Natural killer cell treated with Interleukin-12 subunit alpha and Interleukin-12 subunit beta and Interleukin-15 and Interleukin-18, amount 100 ng/mL, for 72 hours (primary cell): Measurements from ENCODE around the gene CACNA1H. TPM values are rescaled to one million over a fixed set of nuclear protein-coding genes. Genes with fewer than 3 reads are reported as not detected.
"Not testable (repeated sequence)": the region's sequence is repeated elsewhere in the genome, so short reads cannot be mapped to it uniquely, and the experiment has no call there.

Experiments
- ATAC-seq, 2 donors: fragments of 150-1000 bp; cut with Tn5 transposase in 1 of 2; sonication (Bioruptor Pico), chemical (Tn5 transposase) in 1 of 2; 2 replicates each; pipeline ENCODE4 v1.10.0; 2021
- DNase-seq: peaks from one replicate; pipeline ENCODE4 v3.0.0; 2022; ENCODE audit warnings: low spot score
- H3K27ac Mint-ChIP-seq, 2 donors: 1 replicate in 1 of 2; 2 replicates in 1 of 2; pipeline ENCODE4 v1.8.0; 2022; ENCODE audit warnings: mixed read lengths in 2 of 2, mild to moderate bottlenecking in 1 of 2, moderate library complexity in 1 of 2
- H3K27me3 Mint-ChIP-seq, 2 donors: 1 replicate in 1 of 2; 2 replicates in 1 of 2; pipeline ENCODE4 v1.8.0; 2022; ENCODE audit warnings: mixed read lengths in 2 of 2
- H3K36me3 Mint-ChIP-seq: one replicate; pipeline ENCODE4 v1.8.0; 2022; ENCODE audit warnings: mixed read lengths
- H3K4me1 Mint-ChIP-seq, 2 donors: 1 replicate in 1 of 2; 2 replicates in 1 of 2; pipeline ENCODE4 v1.8.0; 2022; ENCODE audit warnings: low read depth in 2 of 2, mixed read lengths in 2 of 2, mild to moderate bottlenecking in 1 of 2
- H3K4me3 Mint-ChIP-seq: one replicate; pipeline ENCODE4 v1.8.0; 2022; ENCODE audit warnings: mixed read lengths
- H3K9me3 Mint-ChIP-seq: 2 replicates; pipeline ENCODE4 v1.8.0; 2022; ENCODE audit warnings: mixed read lengths
- total RNA-seq, 2 donors: library from RNA; stranded (reverse); gene quantifications; one replicate each; pipeline ENCODE4 v1.2.3, GENCODE V29; 2022

The CACNA1H gene
- total RNA-seq, 2 donors from 2014 or later: 0.21 to 0.31 TPM

DNA sequence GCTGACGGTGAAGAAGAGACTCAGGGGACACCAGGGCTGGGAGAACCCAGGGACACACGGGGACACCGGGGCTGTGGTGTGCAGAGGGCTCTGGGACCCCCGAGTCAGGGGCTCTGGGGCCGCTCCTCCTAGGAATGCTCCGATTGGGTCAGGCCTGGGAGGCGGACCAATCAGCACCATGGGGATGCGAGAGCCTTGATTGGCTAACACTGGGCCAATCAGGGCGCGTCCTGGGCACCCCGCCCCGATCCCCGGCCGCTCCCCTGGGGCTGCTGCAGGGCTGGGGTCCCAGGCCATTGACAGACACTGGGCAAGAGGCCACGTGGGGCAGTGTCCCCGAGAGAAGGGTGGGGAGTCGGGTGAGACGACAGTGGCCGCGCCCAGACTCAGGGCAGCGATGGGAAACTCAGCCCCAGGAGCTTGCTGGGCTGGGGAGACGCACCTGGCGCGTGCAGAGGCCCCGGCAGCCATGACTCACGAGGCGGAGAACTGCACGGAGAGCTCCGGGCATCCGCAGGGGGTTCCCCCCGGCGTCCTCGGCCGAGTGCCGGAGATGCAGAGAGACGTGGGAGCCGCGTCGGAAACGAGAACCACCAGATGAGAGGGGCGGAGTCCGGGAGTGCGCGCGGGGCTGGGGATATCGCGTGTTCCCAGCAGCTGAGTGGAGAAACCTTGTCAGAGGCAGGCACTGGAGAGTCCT lies 79.3 kb downstream of the CACNA1H start:
- H3K4me1 Mint-ChIP-seq, H3K9me3 Mint-ChIP-seq, H3K27me3 Mint-ChIP-seq, DNase-seq, H3K36me3 Mint-ChIP-seq, H3K27ac Mint-ChIP-seq, H3K4me3 Mint-ChIP-seq: not testable (repeated sequence)
- ATAC-seq: peak in 1 of 2 donors; percentile 63

DNA sequence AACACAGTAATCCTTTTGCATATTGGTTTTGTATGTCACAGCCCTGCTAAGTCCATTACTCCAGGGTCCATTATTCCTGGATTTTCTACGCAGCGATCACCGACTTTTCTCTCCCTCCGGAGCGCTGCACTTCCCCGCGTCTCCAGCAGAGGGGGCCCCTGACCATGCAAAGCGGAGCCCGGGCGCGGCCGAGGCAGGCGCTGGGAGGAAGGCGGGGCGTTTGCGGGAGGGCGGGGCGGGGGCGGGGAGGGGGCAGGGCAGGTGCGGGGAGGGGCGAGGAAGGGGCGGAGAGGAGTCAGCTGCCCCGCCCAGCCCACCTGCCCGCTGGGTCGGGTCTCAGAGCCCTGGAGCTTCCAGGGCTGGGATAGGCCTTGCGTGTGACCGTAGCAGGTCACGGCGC lies 83.8 kb downstream of the CACNA1H start:
- not testable (repeated sequence) for H3K4me1 Mint-ChIP-seq, H3K27ac Mint-ChIP-seq, H3K36me3 Mint-ChIP-seq, H3K9me3 Mint-ChIP-seq, H3K27me3 Mint-ChIP-seq, DNase-seq, H3K4me3 Mint-ChIP-seq
- peak; percentile 64 to 81 for ATAC-seq

DNA sequence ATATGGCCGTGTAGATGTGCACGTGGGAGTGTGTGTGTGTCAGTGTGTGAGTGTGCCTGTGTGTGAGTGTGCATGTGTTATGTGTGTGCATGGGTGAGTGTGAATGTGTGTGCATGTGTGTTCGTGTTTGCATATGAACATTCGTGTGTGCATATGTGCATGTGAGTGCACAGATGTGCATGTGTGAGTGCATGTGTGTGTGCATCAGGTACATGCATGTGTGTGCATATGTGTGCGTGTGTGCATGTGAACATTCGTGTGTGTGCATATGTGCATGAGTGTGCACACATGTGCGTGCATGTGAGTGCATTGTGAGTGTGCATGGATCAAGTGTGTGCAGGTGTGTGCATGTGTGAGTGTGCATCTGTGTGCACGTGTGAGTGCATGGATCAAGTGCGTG lies 85.1 kb downstream of the CACNA1H start:
- Mint-ChIP-seq H3K4me1 (peaks cover 0 to 9% of the 10 kb centered on the region in 2 donors), H3K27ac (no peak overlapping the region), H3K4me3 (no peak overlapping the region), H3K36me3 (no peaks in the 10 kb centered on the region), H3K9me3 (no peaks in the 10 kb centered on the region), H3K27me3 (peaks cover 0 to 4% of the 10 kb centered on the region in 2 donors)
- DNase-seq (no peak), ATAC-seq (no peak)

DNA sequence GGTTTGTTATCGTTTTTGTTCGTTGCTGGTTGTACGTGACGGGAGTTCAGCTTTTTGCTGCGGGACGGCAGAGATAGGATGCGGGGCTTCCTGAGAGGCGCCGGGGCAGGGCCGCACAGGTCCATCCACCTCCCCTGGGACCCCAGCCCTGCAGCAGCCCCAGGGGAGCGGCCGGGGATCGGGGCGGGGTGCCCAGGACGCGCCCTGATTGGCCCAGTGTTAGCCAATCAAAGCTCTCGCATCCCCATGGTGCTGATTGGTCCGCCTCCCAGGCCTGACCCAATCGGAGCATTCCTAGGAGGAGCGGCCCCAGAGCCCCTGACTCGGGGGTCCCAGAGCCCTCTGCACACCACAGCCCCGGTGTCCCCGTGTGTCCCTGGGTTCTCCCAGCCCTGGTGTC lies 86.0 kb downstream of the CACNA1H start:
- not testable (repeated sequence) for H3K27ac Mint-ChIP-seq, H3K27me3 Mint-ChIP-seq, DNase-seq, H3K36me3 Mint-ChIP-seq, H3K4me1 Mint-ChIP-seq, H3K4me3 Mint-ChIP-seq, ATAC-seq, H3K9me3 Mint-ChIP-seq

DNA sequence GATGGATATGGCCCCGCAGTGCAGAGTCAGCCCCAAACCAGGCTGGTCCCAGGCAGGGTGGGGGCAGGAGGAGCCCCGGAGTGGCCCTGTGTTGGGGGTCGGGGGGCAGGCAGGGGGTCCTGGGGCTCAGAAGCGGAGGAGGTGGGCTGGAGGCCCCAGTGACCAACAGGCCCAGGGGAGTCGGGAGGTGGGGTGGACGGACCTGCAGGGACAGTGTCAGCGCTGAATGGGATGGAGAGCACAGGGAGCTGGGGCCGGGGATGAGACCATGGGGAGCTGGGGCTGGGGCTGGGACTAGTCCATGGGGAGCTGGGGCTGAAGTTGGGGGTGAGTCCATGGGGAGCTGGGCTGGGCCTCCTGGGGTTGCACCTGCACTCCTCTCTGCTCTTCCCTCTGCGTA lies 86.7 kb downstream of the CACNA1H start:
- DNase-seq: peak; percentile 51
- H3K27me3 Mint-ChIP-seq, H3K9me3 Mint-ChIP-seq, H3K4me1 Mint-ChIP-seq, ATAC-seq, H3K27ac Mint-ChIP-seq, H3K36me3 Mint-ChIP-seq, H3K4me3 Mint-ChIP-seq: not testable (repeated sequence)

DNA sequence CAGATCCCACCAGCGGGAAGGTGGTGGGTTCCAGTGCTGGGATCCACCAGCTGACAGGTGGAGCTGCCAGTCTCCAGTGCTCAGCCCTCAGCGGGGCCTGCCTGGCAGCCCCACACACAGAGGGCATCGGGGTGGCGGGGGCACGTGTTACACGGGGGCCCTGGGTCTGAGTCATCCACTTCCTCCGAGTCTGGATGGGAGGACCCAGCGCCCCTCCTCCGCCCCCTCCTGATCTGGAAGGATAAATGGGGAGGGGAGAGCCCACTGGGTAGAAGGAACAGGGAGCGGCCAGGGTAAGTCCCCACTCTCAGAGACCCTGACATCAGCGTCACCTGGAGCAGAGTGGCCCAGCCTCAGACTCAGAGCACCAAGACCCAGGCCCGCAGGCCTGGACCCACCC lies 87.5 kb downstream of the CACNA1H start, which contains the start of gene TPSAB1:
Gene TPSAB1 (plus strand): TSS at position 270 of the 400 bp plus-strand sequence. CDS start 234 bp downstream, outside the sequence.
- H3K4me1 Mint-ChIP-seq: peaks cover 4 to 12% of the 10 kb centered on the region in 2 donors
- ATAC-seq, H3K27ac Mint-ChIP-seq, H3K27me3 Mint-ChIP-seq, H3K9me3 Mint-ChIP-seq, H3K36me3 Mint-ChIP-seq, H3K4me3 Mint-ChIP-seq: not testable (repeated sequence)
- peak; percentile 44 for DNase-seq

DNA sequence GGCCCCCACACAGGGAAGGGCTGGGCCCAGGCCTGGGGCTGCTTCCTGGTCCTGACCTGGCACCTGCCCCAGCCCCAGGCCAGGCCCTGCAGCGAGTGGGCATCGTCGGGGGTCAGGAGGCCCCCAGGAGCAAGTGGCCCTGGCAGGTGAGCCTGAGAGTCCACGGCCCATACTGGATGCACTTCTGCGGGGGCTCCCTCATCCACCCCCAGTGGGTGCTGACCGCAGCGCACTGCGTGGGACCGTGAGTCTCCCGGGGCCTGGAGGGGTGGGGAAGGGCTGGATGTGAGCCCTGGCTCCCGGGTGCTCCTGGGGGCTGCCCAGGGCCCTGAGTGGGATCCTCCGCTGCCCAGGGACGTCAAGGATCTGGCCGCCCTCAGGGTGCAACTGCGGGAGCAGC lies 88.2 kb downstream of the CACNA1H start:
- H3K27ac Mint-ChIP-seq, H3K27me3 Mint-ChIP-seq, H3K9me3 Mint-ChIP-seq, H3K4me3 Mint-ChIP-seq, ATAC-seq, H3K36me3 Mint-ChIP-seq: not testable (repeated sequence)
- DNase-seq: peak; percentile 39
- H3K4me1 Mint-ChIP-seq: peaks cover 6 to 14% of the 10 kb centered on the region in 2 donors

DNA sequence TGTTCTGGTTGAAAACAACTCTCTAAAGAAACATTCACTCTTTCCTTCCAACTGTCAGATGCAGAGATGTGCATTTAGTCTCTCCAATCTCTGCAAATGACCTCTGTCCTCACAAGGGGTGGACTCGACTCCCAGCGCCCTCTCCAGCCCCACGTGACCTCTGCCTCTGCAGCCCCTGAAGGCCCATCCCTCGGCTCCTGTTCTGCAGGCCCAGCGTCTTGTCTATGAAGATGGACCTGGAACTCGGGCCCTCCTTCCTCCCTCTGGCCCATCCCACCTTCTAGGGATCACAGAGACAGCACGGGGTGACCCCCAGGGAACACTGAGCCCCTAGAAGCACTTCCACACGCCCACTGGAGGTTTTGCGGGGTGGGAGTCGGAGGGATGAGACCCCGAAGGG lies 90.5 kb downstream of the CACNA1H start:
- H3K27ac Mint-ChIP-seq, ATAC-seq, DNase-seq, H3K27me3 Mint-ChIP-seq, H3K9me3 Mint-ChIP-seq, H3K4me3 Mint-ChIP-seq, H3K36me3 Mint-ChIP-seq: not testable (repeated sequence)
- peaks cover 6 to 11% of the 10 kb centered on the region in 2 donors for H3K4me1 Mint-ChIP-seq

DNA sequence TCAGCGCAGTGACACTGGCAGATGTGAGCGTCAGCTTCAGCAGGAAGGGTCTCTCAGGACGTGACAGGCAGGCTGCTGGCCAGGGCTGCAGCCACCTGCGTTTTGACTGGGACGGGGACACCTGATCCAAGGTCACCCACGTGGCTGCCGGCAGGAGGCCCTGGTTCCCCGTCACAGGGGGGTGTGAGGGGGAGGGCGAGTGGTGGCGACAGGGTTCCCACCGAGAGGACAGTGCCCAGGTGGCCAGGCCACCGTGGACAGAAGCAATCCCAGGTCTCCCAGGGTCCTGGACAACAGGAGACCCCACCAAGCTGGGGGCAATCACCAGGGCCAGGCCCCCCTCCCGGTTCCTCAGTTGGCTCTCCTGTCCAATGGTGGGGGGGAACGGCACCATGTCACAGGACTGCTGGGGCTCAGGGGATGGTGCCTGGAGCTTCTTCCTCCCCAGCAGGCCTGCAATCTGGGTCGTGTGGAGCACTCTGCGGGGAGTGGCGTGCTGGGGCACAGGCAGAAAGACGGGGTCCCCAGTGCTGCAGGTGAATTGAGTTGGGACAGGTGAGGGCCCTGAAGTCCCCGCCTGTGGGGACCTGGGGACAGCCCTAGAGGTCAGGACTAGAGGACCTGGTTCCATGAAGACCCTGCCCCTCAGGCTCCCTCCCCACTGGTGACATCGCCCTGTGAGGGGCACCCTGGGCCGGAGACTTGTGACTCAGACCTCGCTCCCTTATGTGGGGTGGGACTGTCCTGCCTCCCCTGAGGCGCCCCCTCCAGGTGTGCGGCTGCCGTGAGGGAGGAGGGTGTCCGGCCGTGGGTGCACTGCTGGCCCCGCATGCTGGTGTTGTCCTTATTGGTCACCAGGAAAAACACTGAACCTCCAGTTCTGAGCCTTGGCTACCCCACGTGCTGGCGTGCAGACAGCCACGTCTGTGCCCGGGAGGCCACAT lies 91.3 kb downstream of the CACNA1H start:
- peak in 1 of 2 donors; percentile 1 for ATAC-seq

DNA sequence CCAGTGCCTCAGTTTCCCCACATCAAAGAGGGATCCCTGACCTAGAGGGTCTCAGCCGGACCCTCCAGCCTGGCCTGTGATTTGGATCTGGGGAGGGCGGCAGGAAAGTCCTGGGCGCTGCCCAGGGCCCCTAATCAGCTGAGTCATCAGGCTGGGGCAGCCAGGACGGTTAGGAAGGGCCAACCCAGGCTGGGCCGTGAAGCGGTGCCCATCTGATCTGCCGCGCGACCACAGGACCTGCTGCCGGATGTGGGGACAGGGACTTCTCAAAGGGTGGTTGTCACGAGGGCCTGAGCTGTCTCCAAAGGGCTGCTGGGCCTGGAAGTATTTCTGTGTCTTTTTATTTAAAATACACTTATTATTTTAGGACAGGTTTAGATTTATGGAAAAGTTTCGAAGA lies 92.0 kb downstream of the CACNA1H start:
- DNase-seq: peak; percentile 81
- Mint-ChIP-seq H3K4me3 (no peak overlapping the region), H3K36me3 (no peaks in the 10 kb centered on the region), H3K4me1 (peaks cover 6 to 8% of the 10 kb centered on the region in 2 donors), H3K27me3 (no peaks in the 10 kb centered on the region), H3K27ac (peak overlapping the region; percentile 52 to 59), H3K9me3 (no peaks in the 10 kb centered on the region)
- peak; percentile 86 for ATAC-seq

More for the DNA sequence above, 91.3 kb downstream of the CACNA1H start:
- not testable (repeated sequence) for H3K9me3 Mint-ChIP-seq, H3K4me3 Mint-ChIP-seq, H3K4me1 Mint-ChIP-seq, H3K36me3 Mint-ChIP-seq, H3K27me3 Mint-ChIP-seq
- H3K27ac Mint-ChIP-seq: peak overlapping the region; percentile 52 to 59
- peak; percentile 44 for DNase-seq

DNA sequence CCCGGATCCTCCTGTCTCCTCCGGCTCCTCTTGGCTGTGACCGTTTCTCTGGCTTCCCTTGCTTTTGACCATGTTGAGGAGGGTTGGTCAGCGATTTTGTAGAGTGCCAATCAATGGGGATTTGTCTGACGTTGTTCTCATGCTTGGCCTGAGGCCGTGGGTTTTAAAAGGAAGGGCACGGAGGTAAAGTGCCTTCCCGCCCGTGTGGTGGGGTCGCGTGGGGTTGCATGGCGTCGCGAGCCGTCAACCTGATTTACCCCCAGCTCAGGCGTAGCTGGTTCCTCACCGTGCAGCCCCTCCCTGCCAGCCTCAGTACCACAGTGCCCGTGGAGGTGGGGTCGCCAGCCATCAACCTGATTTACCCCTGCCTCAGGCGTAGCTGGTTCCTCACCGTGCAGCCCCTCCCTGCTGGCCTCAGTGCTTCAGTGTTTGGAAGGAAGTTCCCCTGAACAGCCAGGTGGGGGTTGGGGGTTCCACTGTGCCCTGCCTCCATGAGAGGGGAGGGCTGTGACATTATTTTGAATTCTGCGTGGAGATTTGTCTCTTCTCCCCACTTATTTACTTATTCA lies 92.6 kb downstream of the CACNA1H start:
- no peak for ATAC-seq
- peaks cover 6 to 8% of the 10 kb centered on the region in 2 donors for H3K4me1 Mint-ChIP-seq
- peak overlapping the region; percentile 52 to 59 for H3K27ac Mint-ChIP-seq
- no peaks in the 10 kb centered on the region for H3K9me3 Mint-ChIP-seq
- H3K4me3 Mint-ChIP-seq: peak overlapping the region; percentile 30
- no peaks in the 10 kb centered on the region for H3K36me3 Mint-ChIP-seq
- DNase-seq: peak; percentile 37
- no peaks in the 10 kb centered on the region for H3K27me3 Mint-ChIP-seq

DNA sequence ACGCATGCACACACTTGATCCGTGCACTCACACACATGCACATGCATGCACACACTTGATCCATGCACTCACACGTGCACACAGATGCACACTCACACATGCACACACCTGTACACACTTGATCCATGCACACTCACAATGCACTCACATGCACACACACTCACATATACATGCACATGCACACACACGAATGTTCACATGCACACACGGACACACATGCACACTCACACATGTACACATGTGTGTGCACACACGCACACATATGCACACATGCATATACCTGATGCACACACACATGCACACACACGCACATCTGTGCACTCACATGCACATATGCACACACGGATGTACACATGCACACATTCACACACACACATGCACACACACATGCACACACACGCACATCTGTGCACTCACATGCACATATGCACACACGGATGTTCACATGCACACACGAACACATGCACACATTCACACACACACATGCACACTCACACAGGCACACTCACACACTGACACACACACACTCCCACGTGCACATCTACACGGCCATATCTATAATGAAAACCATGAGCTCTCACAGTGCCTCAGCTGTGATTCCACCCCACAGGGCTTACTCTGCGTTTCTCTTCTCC lies 95.1 kb downstream of the CACNA1H start:
- DNase-seq, H3K27me3 Mint-ChIP-seq, H3K27ac Mint-ChIP-seq: not testable (repeated sequence)

DNA sequence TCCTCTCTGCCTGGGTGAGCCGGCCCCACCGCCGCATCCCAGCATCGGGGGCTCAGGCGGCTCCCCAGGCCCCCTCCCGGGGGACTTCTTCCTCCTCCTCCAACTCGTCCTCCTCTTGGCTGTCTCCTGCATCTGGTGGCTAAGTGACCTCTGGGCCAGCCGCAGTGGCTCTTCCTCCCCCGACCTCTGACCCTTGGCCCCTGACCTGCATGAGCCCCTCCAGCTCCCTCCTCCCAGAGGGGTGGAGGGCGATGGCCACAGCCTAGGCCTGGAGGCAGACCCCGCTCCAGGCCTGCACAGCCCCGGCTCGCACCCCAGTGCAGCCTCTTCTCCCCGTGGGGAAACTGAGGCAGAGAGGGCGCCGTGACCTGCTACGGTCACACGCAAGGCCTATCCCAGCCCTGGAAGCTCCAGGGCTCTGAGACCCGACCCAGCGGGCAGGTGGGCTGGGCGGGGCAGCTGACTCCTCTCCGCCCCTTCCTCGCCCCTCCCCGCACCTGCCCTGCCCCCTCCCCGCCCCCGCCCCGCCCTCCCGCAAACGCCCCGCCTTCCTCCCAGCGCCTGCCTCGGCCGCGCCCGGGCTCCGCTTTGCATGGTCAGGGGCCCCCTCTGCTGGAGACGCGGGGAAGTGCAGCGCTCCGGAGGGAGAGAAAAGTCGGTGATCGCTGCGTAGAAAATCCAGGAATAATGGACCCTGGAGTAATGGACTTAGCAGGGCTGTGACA lies 96.3 kb downstream of the CACNA1H start:
- DNase-seq (peak; percentile 41), ATAC-seq (peak; percentile 57 to 76)
- not testable (repeated sequence) for H3K4me3 Mint-ChIP-seq, H3K9me3 Mint-ChIP-seq, H3K27ac Mint-ChIP-seq, H3K36me3 Mint-ChIP-seq, H3K27me3 Mint-ChIP-seq, H3K4me1 Mint-ChIP-seq

More for the DNA sequence above, 95.1 kb downstream of the CACNA1H start:
- H3K9me3 Mint-ChIP-seq, H3K36me3 Mint-ChIP-seq, H3K4me3 Mint-ChIP-seq, H3K4me1 Mint-ChIP-seq, ATAC-seq: not testable (repeated sequence)
